PC-9 (cell line): Measurements from ENCODE around the gene RASGEF1C. TPM values are rescaled to one million over a fixed set of nuclear protein-coding genes. Genes with fewer than 3 reads are reported as not detected.

Source experiments
- BruUV-seq: library from RNA; stranded (reverse); fragments of 400-500 nt; replicated peaks from 2 replicates; lab custom pipeline; 2021; lab: Mats Ljungman, UMichigan
- CTCF ChIA-PET: fragments of 300-600 bp; sonication (Branson Sonifier 250); formaldehyde crosslinking; loops from one replicate; lab custom pipeline; 2022; ENCODE audit warnings: antibody characterized with exemption; lab: Charles Lee
- POLR2A ChIA-PET: fragments of 300-600 bp; sonication (Branson Sonifier 250); formaldehyde crosslinking; loops from one replicate; lab custom pipeline; 2022; ENCODE audit warnings: antibody characterized with exemption; ENCODE audit not compliant: unreplicated experiment; lab: Charles Lee
- DNase-seq, 2 experiments: peaks; one replicate each; pipeline versions ENCODE4 v3.0.0 to v3.0.0-alpha.2; 2015 to 2022; ENCODE audit warnings: mixed read lengths in 1 of 2
- H2AFZ ChIP-seq: fragments of 200-600 bp; sonication (generic); 2 replicates; pipeline ENCODE4 v1.8.1; 2017; ENCODE audit warnings: antibody characterized with exemption
- H3F3A ChIP-seq: fragments of 200-600 bp; sonication (generic); 2 replicates; pipeline ENCODE4 v1.8.1; 2017; ENCODE audit warnings: antibody characterized with exemption, mild to moderate bottlenecking, low read depth; ENCODE audit not compliant: insufficient read depth
- H3K27ac ChIP-seq: fragments of 200-600 bp; sonication (generic); 2 replicates; pipeline ENCODE4 v1.6.1; 2016; ENCODE audit warnings: mixed run types
- H3K27me3 ChIP-seq: fragments of 200-600 bp; sonication (generic); 2 replicates; pipeline ENCODE4 v1.6.1; 2016; ENCODE audit warnings: low read depth, mixed run types; ENCODE audit not compliant: insufficient read depth
- H3K36me3 ChIP-seq: fragments of 200-600 bp; sonication (generic); 2 replicates; pipeline ENCODE4 v1.6.1; 2016; ENCODE audit warnings: low read depth, mixed run types
- H3K4me1 ChIP-seq: fragments of 200-600 bp; sonication (generic); replicated peaks from 2 replicates; pipeline ENCODE4 v1.6.1; 2016; ENCODE audit warnings: mixed run types; ENCODE audit not compliant: insufficient read depth
- H3K4me2 ChIP-seq: fragments of 200-600 bp; sonication (generic); 2 replicates; pipeline ENCODE4 v1.6.1; 2017; ENCODE audit warnings: mixed run types
- H3K4me3 ChIP-seq: fragments of 200-600 bp; sonication (generic); 2 replicates; pipeline ENCODE4 v1.6.1; 2016; ENCODE audit warnings: mixed run types
- H3K79me2 ChIP-seq: fragments of 200-600 bp; sonication (generic); 2 replicates; pipeline ENCODE4 v1.6.1; 2017; ENCODE audit warnings: low read depth, mixed run types
- H3K9me2 ChIP-seq: fragments of 200-600 bp; sonication (generic); 2 replicates; pipeline ENCODE4 v1.8.1; 2017; ENCODE audit warnings: mild to moderate bottlenecking; ENCODE audit not compliant: insufficient read depth
- H3K9me3 ChIP-seq: fragments of 200-600 bp; sonication (generic); 2 replicates; pipeline ENCODE4 v1.8.1; 2016; ENCODE audit warnings: low read depth; ENCODE audit not compliant: insufficient read depth
- H4K20me1 ChIP-seq: fragments of 200-600 bp; sonication (generic); 2 replicates; pipeline ENCODE4 v1.8.1; 2017; ENCODE audit not compliant: insufficient read depth
- CTCF ChIP-seq: fragments of 200-600 bp; sonication (generic); conservative IDR thresholded peaks from 2 replicates; pipeline ENCODE4 v1.6.1; 2017; ENCODE audit warnings: mixed run types, antibody characterized with exemption, mild to moderate bottlenecking, moderate library complexity
- EZH2 ChIP-seq: fragments of 200-600 bp; sonication (generic); IDR thresholded peaks from 2 replicates; pipeline ENCODE4 v1.8.0; 2017; ENCODE audit warnings: antibody characterized with exemption, low read depth
- intact Hi-C: fragments of 100-400 bp; cut with micrococcal nuclease; formaldehyde crosslinking; loops from one replicate; pipeline ENCODE4 v1.10.0; 2022; ENCODE audit not compliant: unreplicated experiment
- total RNA-seq: library from RNA; stranded (reverse); gene quantifications from 2 replicates; pipeline ENCODE4 v1.2.3, GENCODE V29; 2021

Gene RASGEF1C
- total RNA-seq, 1 experiment from 2014 or later: not detected

GRCh38 chr5:180093651-180094382, 115.2 kb downstream of the RASGEF1C start:
- no peak for DNase-seq
- ChIA-PET POLR2A (no interaction called here), CTCF (no interaction called here)
- BruUV-seq: no TSS peak
- no peak for TF ChIP-seq CTCF
- TF ChIP-seq EZH2: no peak
- Histone ChIP-seq H2AFZ (no peak overlapping the region), H3K36me3 (no peaks in the 10 kb centered on the region), H3K4me1 (no peaks in the 10 kb centered on the region), H3K27me3 (no peaks in the 10 kb centered on the region), H3K4me3 (no peak overlapping the region), H4K20me1 (no peaks in the 10 kb centered on the region), H3K4me2 (no peak overlapping the region), H3F3A (no peaks in the 10 kb centered on the region), H3K9me2 (no peaks in the 10 kb centered on the region), H3K79me2 (no peaks in the 10 kb centered on the region), H3K9me3 (no peaks in the 10 kb centered on the region), H3K27ac (no peak overlapping the region)
- intact Hi-C loops: loop anchor here (5.0 kb wide), 1 partner anchor 187 kb away; the partner anchor contains the start of gene TBC1D9B

GRCh38 chr5:180093241-180093640, 115.8 kb downstream of the RASGEF1C start:
- no peak overlapping the region for H3K4me3 ChIP-seq
- no peaks in the 10 kb centered on the region for H3K36me3 ChIP-seq
- H3F3A ChIP-seq: no peaks in the 10 kb centered on the region
- H3K9me2 ChIP-seq: no peaks in the 10 kb centered on the region
- no peaks in the 10 kb centered on the region for H3K79me2 ChIP-seq
- H4K20me1 ChIP-seq: no peaks in the 10 kb centered on the region
- no peak overlapping the region for H3K27ac ChIP-seq
- H2AFZ ChIP-seq: no peak overlapping the region
- no peaks in the 10 kb centered on the region for H3K9me3 ChIP-seq
- ChIA-PET CTCF (no interaction called here), POLR2A (no interaction called here)
- DNase-seq: no peak
- H3K4me1 ChIP-seq: no peaks in the 10 kb centered on the region
- BruUV-seq: no TSS peak
- intact Hi-C loops: loop anchor here (5.0 kb wide), 1 partner anchor 186 kb away; the partner anchor contains the start of gene TBC1D9B
- no peak overlapping the region for H3K4me2 ChIP-seq
- H3K27me3 ChIP-seq: no peaks in the 10 kb centered on the region
- no peak for TF ChIP-seq EZH2
- TF ChIP-seq CTCF: no peak

- no TSS peak for BruUV-seq
- H3K4me2 ChIP-seq: peak overlapping the region; percentile 61
- H3K4me1 ChIP-seq: peaks cover under 1% of the 10 kb centered on the region; the same call in 1 of the 2 replicates
- H3K27me3 ChIP-seq: no peaks in the 10 kb centered on the region
- POLR2A ChIA-PET: no interaction called here
- intact Hi-C loops: loop anchor here (1.0 to 5.0 kb wide), 2 partner anchors 184 to 328 kb away; partner anchors contain the start of gene TBC1D9B
- no peak; the same call in 1 of the 2 replicates for TF ChIP-seq CTCF
- TF ChIP-seq EZH2: no peak
- no peaks in the 10 kb centered on the region for H3K36me3 ChIP-seq
- H3K4me3 ChIP-seq: peak overlapping the region; percentile 41; the same call in 1 of the 2 replicates
- no peak overlapping the region for H3K27ac ChIP-seq
- CTCF ChIA-PET: interaction anchor here (0.5 to 1.1 kb wide), 6 partner anchors 32 to 356 kb away, joined by 3 to 13 read pairs (median 8); no protein-coding TSS in a partner anchor
- peaks cover under 1% of the 10 kb centered on the region; the same call in 1 of the 2 replicates for H3F3A ChIP-seq
- H4K20me1 ChIP-seq: no peaks in the 10 kb centered on the region
- H2AFZ ChIP-seq: peak overlapping the region; percentile 68; the same call in 1 of the 2 replicates
- H3K9me3 ChIP-seq: no peaks in the 10 kb centered on the region
- no peaks in the 10 kb centered on the region for H3K79me2 ChIP-seq
- H3K9me2 ChIP-seq: no peaks in the 10 kb centered on the region
- DNase-seq: peak in 1 of 2 experiments; percentile 55
These were observed 118.1 kb downstream of the RASGEF1C start for GRCh38 chr5:180090769-180091546.
